ENCODE data around the gene BAG3.

BAG3 gene

DNA sequence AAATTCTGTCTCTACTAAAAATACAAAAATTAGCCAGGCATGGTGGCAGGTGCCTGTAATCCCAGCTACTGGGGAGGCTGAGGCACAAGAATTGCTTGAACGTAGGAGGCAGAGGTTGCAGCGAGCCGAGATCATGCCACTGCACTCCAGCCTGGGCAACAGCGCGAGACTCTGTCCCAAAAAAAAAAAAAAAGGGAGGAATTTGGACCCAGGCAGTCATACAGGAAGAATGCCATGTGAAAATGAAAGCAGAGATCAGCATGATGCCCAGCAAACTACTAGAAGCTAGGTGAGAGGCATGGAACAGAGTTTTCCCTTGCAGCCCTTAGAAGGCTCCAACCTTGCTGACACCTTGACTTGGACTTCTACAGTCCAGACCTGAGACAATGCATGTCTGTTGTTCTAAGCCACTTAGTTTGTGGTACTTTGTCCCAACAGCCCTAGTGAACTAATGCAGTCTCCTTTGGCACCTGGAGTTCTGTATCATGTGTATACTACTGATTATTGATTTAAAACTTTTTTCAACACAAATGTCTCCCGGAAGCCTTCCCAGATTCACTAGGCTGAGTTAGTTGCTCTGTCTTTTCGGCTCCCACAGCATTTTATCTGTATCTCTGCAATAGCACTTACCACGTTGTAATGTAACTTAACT lies 10.2 kb upstream of the BAG3 start:
- no peak overlapping the region for H3K4me3 ChIP-seq (ENCODE audit: low read depth, low read length)
- TF ChIP-seq, protein P1, sequence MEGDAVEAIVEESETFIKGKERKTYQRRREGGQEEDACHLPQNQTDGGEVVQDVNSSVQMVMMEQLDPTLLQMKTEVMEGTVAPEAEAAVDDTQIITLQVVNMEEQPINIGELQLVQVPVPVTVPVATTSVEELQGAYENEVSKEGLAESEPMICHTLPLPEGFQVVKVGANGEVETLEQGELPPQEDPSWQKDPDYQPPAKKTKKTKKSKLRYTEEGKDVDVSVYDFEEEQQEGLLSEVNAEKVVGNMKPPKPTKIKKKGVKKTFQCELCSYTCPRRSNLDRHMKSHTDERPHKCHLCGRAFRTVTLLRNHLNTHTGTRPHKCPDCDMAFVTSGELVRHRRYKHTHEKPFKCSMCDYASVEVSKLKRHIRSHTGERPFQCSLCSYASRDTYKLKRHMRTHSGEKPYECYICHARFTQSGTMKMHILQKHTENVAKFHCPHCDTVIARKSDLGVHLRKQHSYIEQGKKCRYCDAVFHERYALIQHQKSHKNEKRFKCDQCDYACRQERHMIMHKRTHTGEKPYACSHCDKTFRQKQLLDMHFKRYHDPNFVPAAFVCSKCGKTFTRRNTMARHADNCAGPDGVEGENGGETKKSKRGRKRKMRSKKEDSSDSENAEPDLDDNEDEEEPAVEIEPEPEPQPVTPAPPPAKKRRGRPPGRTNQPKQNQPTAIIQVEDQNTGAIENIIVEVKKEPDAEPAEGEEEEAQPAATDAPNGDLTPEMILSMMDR (IDR thresholded peaks at IDR 0.05; ENCODE audit: borderline replicate concordance, insufficient read depth, low read depth, low read length) = no peak

DNA sequence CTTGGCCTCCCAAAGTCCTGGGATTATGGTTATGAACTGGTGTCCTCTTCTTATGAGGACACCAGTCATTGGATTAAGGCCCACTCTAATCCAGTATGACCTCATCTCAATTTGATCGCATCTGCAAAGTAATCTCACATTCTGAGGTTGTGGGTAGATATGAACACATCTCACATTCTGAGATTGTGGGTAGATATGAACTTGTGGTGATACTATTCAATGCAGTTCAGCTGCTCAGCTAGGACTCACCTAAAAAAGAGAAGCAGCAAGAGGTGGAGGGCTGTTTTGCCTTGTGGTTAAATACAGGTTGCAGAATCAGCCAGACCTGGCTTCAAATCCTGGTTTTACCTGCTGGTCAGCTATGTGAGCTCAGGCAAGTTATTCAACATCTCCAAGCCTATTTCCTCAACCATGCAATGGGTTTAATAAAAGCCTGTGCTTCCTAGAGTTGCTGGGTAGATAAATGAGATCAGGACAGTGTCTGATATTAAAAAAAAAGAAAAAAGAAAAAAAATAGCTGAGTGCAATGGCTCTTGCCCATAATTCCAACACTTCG lies 8.5 kb upstream of the BAG3 start:
- H3K4me3 ChIP-seq (ENCODE audit: low read depth, low read length) = no peak overlapping the region
- TF ChIP-seq, protein P1 (IDR thresholded peaks at IDR 0.05; ENCODE audit: borderline replicate concordance, insufficient read depth, low read depth, low read length) = no peak

DNA sequence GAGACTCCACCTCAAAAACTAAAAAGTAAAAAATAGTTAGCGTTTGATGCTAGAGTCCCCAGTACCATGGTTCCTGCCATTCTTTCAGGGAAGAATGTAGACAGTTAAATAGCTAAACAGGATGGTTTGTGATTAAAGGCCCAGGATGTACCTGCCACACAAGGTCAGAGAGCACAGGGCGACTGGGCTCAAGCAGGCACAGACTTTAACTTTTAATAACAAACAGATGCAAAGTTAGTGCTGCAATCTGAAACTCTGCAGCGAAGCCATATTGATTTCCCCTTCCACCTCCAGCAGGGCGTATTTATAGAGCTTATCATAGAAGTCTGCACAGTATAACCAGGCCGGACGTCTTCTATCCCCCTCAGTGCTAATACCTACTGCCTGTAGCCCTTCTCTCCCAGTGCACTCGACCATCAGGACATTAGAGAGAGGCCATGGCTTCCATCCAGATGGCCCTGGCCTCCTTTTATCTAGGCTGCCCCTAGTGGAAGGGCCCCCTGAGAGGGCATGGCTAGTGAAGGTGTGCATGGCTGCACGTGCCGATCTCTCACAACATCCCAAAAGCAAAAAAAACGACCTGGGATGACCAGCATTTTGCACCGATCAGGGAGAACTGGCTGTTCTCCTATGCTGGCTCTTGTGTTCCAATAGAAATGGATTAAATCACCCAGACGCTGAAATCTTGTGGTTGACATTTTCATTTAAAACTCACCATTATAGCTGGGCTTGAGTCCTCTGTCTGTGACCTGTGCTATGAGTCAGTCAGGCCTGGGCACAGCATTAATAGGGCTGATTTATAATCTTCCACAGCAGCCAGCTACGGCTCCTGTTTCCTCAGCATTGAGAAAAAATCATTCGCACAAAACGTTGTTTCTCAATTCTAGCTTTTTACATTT lies 7.6 kb upstream of the BAG3 start:
- no peak overlapping the region for H3K4me3 ChIP-seq (ENCODE audit: low read depth, low read length)
- TF ChIP-seq, protein P1 (IDR thresholded peaks at IDR 0.05; ENCODE audit: borderline replicate concordance, insufficient read depth, low read depth, low read length) = no peak

DNA sequence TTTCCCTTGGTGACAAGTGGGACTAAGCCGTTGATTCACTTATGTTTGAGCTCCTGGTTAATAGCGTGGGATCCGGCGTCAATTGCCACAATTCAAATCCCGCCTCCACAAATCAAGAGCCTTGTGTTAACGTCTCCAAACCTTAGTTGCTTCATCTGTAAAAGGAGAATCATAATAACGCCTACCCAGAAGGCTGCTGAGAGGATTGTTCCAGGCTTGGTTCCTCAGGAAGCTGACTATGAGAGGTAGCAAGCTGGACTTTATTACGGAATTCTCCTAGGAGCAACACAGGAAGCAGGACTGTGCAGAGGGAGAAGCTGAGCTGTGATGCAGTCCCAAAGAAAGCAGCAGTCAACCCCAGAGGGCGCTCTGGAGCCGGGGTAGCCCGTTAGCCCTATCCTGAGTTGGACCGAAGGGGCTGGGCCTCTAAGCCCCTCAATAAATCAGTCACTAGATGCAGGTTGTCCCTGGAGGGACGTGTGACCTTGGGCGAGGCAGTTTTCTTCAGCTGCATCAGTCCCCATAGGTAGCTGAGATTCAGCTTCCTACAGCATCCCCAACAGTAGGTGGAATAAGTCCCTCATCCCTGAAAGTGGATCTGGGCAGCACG lies 6.9 kb upstream of the BAG3 start:
- TF ChIP-seq, protein P1 (IDR thresholded peaks at IDR 0.05; ENCODE audit: borderline replicate concordance, insufficient read depth, low read depth, low read length) = no peak
- no peak overlapping the region for H3K4me3 ChIP-seq (ENCODE audit: low read depth, low read length)

DNA sequence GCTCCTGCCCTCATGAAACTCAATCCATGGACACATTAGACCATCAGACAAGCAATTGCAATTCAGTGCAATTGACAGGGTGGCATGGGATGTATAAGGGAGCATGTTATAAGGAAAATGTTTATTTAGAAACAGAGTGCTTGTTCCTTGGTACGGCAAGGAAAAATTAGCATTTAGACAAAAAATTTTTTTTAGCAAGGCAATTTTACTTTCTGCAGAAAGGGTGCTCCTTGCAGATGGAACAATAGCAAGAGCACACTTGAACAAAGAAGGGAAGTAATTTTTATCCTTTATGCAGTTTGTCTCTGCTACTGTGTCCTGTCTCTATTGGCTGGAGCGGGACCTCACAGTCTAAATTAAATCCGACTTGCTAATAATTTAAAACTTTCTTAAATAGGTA lies 6.2 kb upstream of the BAG3 start:
- TF ChIP-seq, protein P1 (IDR thresholded peaks at IDR 0.05; ENCODE audit: borderline replicate concordance, insufficient read depth, low read depth, low read length) = no peak
- H3K4me3 ChIP-seq (ENCODE audit: low read depth, low read length) = no peak overlapping the region

DNA sequence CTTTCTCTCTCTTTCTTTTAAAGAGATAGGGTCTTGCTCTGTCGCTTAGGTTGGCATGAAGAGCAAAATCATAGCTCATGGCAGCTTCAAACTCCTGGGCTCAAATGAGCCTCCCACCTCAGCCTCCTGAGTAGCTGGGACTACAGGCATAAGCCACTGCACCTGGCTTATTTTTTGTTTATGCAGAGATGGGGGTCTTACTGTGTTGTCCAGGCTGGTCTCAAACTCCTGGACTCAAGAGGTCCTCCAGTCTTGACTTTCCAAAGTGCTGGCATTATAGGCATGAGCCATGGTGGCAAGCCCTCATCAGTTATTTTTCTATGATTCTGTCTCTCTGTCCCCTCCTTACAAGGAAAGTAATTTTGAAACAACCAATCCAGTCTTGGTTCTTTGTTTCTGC lies 1.1 kb upstream of the BAG3 start:
- TF ChIP-seq, protein P1 (IDR thresholded peaks at IDR 0.05; ENCODE audit: borderline replicate concordance, insufficient read depth, low read depth, low read length) = no peak
- H3K4me3 ChIP-seq (ENCODE audit: low read depth, low read length) = no peak overlapping the region
